GM18858 (cell line): ENCODE measurements around the gene COL9A2.

ENCODE experiments used
- ATAC-seq: cut with Tn5 transposase; IDR thresholded peaks from one replicate; pipeline ENCODE4 v1.9.1; 2021; ENCODE audit not compliant: unreplicated experiment

COL9A2 gene

GRCh38 chr1:40305451-40305850, 11.6 kb downstream of the COL9A2 start:
- ATAC-seq = no peak

DNA sequence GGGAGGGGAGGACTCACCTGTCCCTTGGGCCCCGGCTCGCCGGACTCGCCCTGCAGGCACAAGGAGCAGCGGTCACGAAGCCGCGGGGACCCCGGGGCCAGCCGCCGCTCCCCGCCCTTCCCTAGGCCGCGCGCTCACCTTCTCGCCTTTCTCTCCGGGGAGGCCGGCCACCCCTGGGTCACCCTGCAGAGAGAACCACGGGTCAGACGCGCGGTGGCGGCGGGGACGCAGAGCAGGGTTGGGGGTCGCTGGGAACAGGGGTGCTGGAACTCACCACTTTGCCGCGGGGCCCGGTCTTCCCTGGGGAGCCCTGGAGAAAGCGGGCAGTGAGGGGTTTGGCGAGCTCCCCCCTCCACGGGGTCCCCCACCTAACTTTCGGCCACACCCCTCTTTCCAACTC, 13.3 kb downstream of the COL9A2 start:
- ATAC-seq = no peak

GRCh38 chr1:40303051-40303771, 13.9 kb downstream of the COL9A2 start:
- no peak for ATAC-seq

GRCh38 chr1:40302475-40302874, 14.6 kb downstream of the COL9A2 start:
- no peak for ATAC-seq

GRCh38 chr1:40301541-40302299, 15.4 kb downstream of the COL9A2 start:
- no peak for ATAC-seq

GRCh38 chr1:40301066-40301465, 16.0 kb downstream of the COL9A2 start:
- ATAC-seq = no peak

DNA sequence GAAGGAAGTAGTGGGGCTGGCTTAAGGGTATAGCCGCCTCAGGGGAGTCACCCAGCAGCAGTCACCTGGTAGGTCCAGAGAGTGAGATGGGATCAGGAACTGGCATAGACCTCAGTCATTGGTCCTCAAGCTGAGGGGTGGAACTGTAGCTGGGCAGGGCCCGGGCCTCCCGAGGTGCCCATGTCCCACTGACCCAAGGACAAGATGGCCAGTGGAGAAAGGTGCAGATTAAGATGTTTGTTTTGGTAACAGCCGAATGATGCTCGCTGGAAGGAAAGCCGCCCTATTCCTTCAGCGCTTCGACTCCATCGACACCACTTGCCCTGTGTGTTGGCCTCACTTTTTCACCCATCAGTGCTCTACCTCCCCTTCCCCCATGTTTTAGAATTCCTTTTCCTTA, 16.4 kb downstream of the COL9A2 start:
- no peak for ATAC-seq

- no peak for ATAC-seq
Measured at GRCh38 chr1:40300249-40300567, 16.9 kb downstream of the COL9A2 start.

DNA sequence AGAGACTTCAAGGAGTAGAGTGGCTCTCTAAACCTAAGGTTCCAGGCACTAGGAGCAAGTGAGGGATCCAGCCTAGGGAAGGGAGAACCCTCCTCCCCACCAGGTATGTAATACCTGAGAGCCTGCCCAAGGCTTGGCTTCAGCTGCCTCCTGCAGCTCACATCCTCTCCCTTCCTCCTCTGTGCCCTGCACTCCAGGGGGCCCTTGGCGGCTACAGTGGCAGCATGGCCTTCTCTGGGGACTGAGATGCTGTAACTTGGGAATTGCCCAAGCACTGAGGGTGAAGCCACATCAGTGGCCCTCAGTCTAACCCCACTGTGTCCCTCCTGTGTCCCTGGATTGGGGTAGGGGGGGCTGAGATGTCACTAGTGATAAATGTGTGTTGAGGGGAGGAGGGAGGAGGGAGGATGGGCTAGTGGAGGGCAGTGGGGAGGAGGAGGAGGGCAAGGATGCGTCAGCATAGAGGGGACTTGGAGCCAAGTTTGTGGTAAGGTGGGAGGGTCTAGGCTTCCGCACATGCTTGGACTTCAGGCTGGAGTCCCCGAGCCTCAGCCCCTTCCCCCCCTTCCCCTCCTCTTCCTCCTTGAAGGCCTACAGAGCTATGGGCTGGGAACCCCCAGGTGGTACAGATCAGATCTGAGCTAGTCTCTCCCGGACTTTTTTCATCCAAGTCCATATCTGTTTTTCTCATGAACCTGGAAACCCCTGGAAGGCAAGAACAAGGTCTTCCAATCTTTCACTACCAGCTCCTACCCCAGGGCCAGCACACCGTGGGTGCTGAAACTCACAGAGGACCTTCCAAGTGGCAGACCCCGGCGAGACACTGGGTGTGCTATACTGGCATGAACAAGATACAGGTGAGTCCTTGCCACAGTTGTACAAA, 17.5 kb downstream of the COL9A2 start:
- ATAC-seq = no peak

- no peak for ATAC-seq
Measured at GRCh38 chr1:40291293-40291692, 25.8 kb downstream of the COL9A2 start.

- ATAC-seq = no peak
Measured at GRCh38 chr1:40281853-40282252, 35.2 kb downstream of the COL9A2 start.

GRCh38 chr1:40276122-40276521, 41.0 kb downstream of the COL9A2 start:
- ATAC-seq = no peak

- no peak for ATAC-seq
Measured at GRCh38 chr1:40274331-40274730, 42.8 kb downstream of the COL9A2 start.

DNA sequence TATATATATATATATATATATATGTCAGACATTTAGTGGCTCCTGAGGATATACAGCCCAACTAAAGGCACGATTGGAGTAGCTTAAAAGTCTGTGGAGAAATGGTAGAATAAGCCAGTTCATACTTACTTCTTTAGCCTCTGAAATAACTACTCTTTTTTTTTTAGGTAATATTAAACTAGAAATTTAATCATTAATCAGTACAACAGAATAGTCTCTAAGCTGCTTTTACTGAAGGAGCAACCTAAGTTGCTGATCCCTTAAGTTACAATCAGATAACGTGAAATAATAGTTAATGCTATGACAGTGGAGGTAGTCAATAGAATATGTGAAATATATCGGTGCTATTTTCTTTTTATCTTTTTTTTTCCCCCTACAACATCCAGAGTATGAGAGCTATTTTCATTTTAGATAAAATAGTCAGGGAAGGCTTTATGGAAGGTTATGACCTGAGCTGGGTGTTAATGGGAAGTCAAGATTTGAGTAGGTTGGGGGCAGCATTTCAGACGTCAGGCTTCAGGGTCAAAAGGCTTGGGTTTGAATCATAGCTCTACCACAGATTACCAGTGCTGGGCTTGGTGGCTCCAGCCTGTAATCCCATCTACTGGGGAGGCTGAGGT, 43.4 kb downstream of the COL9A2 start:
- no peak for ATAC-seq

- ATAC-seq = no peak
Measured at GRCh38 chr1:40272653-40273213, 44.4 kb downstream of the COL9A2 start.

GRCh38 chr1:40270152-40270834, 46.8 kb downstream of the COL9A2 start:
- no peak for ATAC-seq

DNA sequence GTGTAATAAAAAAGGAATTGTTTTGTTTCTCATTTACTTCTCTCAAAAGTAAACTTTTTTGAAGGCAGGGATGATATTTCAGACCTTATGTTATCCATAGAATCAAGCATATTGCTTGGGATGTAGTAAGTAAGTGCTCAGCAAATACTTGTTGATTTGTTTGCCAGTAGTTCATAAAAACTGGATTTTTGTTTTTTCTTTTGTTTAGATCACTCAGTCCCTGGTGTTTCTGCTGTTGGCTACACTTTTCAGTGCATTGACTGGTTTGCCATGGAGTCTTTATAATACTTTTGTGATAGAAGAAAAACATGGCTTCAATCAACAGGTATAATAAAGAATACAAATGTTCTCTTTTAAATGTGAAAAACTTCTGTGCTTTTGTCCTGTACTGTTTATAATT, 48.9 kb downstream of the COL9A2 start:
- no peak for ATAC-seq

- no peak for ATAC-seq
Measured at GRCh38 chr1:40267767-40268187, 49.3 kb downstream of the COL9A2 start.

- ATAC-seq = no peak
Measured at GRCh38 chr1:40266786-40267535, 50.1 kb downstream of the COL9A2 start.

DNA sequence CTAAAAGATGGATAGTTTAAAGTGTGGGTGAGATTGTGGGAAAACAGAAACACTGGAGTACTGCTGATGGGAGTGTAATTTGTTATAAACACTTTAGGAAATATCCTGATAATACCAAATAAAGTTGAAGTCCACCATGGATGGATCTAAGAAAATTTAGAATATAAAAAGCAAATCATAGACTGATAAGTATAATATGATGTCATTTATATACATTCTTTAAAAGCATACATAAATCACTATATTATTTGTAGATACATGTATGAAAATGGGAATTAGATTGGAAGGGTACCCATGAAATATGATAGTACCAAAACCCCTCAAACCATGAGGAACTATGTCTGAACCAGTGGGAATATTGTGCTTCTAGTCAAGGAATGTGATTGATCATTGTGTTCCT, 51.2 kb downstream of the COL9A2 start:
- no peak for ATAC-seq
